Endothelial cell of umbilical vein (primary cell): ENCODE results near the gene DRAP1. TPM values are rescaled to one million over a fixed set of nuclear protein-coding genes. Genes with fewer than 3 reads are reported as not detected.

Experiments used
- BruUV-seq: library from RNA; stranded (reverse); fragments of 400-500 nt; replicated peaks from 2 replicates; lab custom pipeline; 2021; lab: Mats Ljungman, UMichigan
- CTCF ChIA-PET: fragments of 300-600, 350-600 bp; sonication (Branson Sonifier 250); formaldehyde crosslinking; loops from one replicate; lab custom pipeline; 2021; ENCODE audit warnings: antibody characterized with exemption, inconsistent platforms; lab: Charles Lee
- POLR2A ChIA-PET: fragments of 300-600, 350-600 bp; sonication (Branson Sonifier 250); formaldehyde crosslinking; loops from one replicate; lab custom pipeline; 2021; ENCODE audit warnings: antibody characterized with exemption, inconsistent platforms; lab: Charles Lee
- DNase-seq: peaks from one replicate; pipeline ENCODE4 v3.0.0-alpha.2; 2011; ENCODE audit warnings: low read depth, low spot score
- FAIRE-seq: peaks from 2 replicates; lab custom pipeline; 2011; peaks lifted over from hg19 to GRCh38; lab: Jason Lieb, UNC
- H2AFZ ChIP-seq: 2 replicates; pipeline ENCODE4 v1.6.0; 2012; ENCODE audit warnings: low read depth, low read length, control low read depth, inconsistent platforms
- H3K27ac ChIP-seq: 2 replicates; pipeline ENCODE4 v1.5.1; 2011; ENCODE audit warnings: low read depth, mild to moderate bottlenecking, control low read depth, low read length, moderate library complexity; ENCODE audit not compliant: insufficient read depth
- H3K27me3 ChIP-seq, 2 experiments: 2 replicates each; pipeline versions ENCODE4 v1.6.0 to v1.6.1; 2011; ENCODE audit warnings: low read length in 2 of 2, mixed read lengths in 1 of 2; ENCODE audit not compliant: control insufficient read depth in 2 of 2, insufficient read depth in 2 of 2
- H3K36me3 ChIP-seq, 2 experiments: 2 replicates in 1 of 2; 3 replicates in 1 of 2; pipeline ENCODE4 v1.5.1; 2011; ENCODE audit warnings: low read length in 2 of 2, mild to moderate bottlenecking in 1 of 2, moderate library complexity in 1 of 2; ENCODE audit not compliant: control insufficient read depth in 2 of 2, insufficient read depth in 2 of 2; ENCODE audit errors: extremely low read depth in 1 of 2
- H3K4me1 ChIP-seq: 3 replicates; pipeline ENCODE4 v1.5.1; 2011; ENCODE audit warnings: mild to moderate bottlenecking, low read length; ENCODE audit not compliant: control insufficient read depth, insufficient read depth; ENCODE audit errors: extremely low read depth
- H3K4me2 ChIP-seq: 2 replicates; pipeline ENCODE4 v1.6.1; 2011; ENCODE audit warnings: low read length, control low read depth, mixed read lengths; ENCODE audit not compliant: insufficient read depth
- H3K4me3 ChIP-seq, 3 experiments: fragments of 200-600 bp in 1 of 3; sonication (generic), shearing (Covaris generic) in 1 of 3; replicated peaks in 1 of 3; 2 replicates each; pipeline ENCODE4 v1.5.1; 2011 to 2016; ENCODE audit warnings: control low read depth in 3 of 3, low read length in 3 of 3, mild to moderate bottlenecking in 2 of 3, inconsistent platforms in 1 of 3, low read depth in 1 of 3, moderate library complexity in 1 of 3; ENCODE audit not compliant: insufficient read depth in 1 of 3
- H3K79me2 ChIP-seq: 2 replicates; pipeline ENCODE4 v1.6.0; 2012; ENCODE audit warnings: low read length, inconsistent platforms; ENCODE audit not compliant: control insufficient read depth, insufficient read depth
- H3K9ac ChIP-seq: replicated peaks from 2 replicates; pipeline ENCODE3; 2011; ENCODE audit warnings: low read length, control low read depth; ENCODE audit not compliant: insufficient read depth; ENCODE audit errors: extremely low read depth
- H3K9me1 ChIP-seq: replicated peaks from 3 replicates; pipeline ENCODE4 v1.6.0; 2011; ENCODE audit warnings: mild to moderate bottlenecking, low read length; ENCODE audit not compliant: control insufficient read depth, insufficient read depth; ENCODE audit errors: extremely low read depth
- H3K9me3 ChIP-seq: replicated peaks from 2 replicates; pipeline ENCODE4 v1.5.1; 2012; ENCODE audit warnings: low read length, inconsistent platforms; ENCODE audit not compliant: control insufficient read depth, insufficient read depth
- H4K20me1 ChIP-seq: replicated peaks from 2 replicates; pipeline ENCODE3; 2011; ENCODE audit warnings: mild to moderate bottlenecking, low read length; ENCODE audit not compliant: control insufficient read depth, insufficient read depth; ENCODE audit errors: extremely low read depth
- CTCF ChIP-seq, 2 donors: IDR thresholded peaks; 1 replicate in 1 of 2; 2 replicates in 1 of 2; pipeline ENCODE4 v1.5.1; 2011; ENCODE audit warnings: low read length in 2 of 2, mild to moderate bottlenecking in 2 of 2, moderate library complexity in 2 of 2, control low read depth in 1 of 2, inconsistent platforms in 1 of 2, low read depth in 1 of 2; ENCODE audit not compliant: insufficient read depth in 1 of 2; ENCODE audit errors: extremely low read depth in 1 of 2
- EZH2 ChIP-seq: IDR thresholded peaks from 2 replicates; pipeline ENCODE4 v1.6.1; 2012; ENCODE audit warnings: borderline replicate concordance, low read depth, mild to moderate bottlenecking, moderate library complexity, low read length, inconsistent platforms; ENCODE audit not compliant: severe bottlenecking
- FOS ChIP-seq: IDR thresholded peaks from 2 replicates; pipeline ENCODE4 v1.6.1; 2011; ENCODE audit warnings: mild to moderate bottlenecking, low read length, moderate library complexity, borderline replicate concordance; ENCODE audit not compliant: insufficient read depth
- GATA2 ChIP-seq: IDR thresholded peaks from 2 replicates; pipeline ENCODE4 v1.7.0; 2011; ENCODE audit warnings: low read depth, mild to moderate bottlenecking, moderate library complexity, mixed read lengths, low read length; ENCODE audit not compliant: insufficient read length, insufficient read depth
- JUN ChIP-seq: IDR thresholded peaks from 2 replicates; pipeline ENCODE4 v1.6.1; 2011; ENCODE audit warnings: borderline replicate concordance, low read depth; ENCODE audit not compliant: insufficient read length, insufficient read depth
- MAX ChIP-seq: IDR thresholded peaks from 2 replicates; pipeline ENCODE4 v1.6.1; 2011; ENCODE audit not compliant: insufficient read depth, insufficient read length
- MYC ChIP-seq: IDR thresholded peaks from one replicate; pipeline ENCODE4 v1.6.1; 2011; ENCODE audit warnings: mild to moderate bottlenecking, low read depth, low read length
- POLR2A ChIP-seq: IDR thresholded peaks from 2 replicates; pipeline ENCODE4 v1.6.1; 2012; ENCODE audit warnings: low read depth, mild to moderate bottlenecking, control low read depth, low read length
- POLR2AphosphoS5 ChIP-seq: IDR thresholded peaks from 2 replicates; pipeline ENCODE4 v1.6.1; 2012; ENCODE audit warnings: low read depth, mild to moderate bottlenecking, control low read depth, low read length, moderate library complexity; ENCODE audit not compliant: insufficient read depth
- dilution Hi-C: fragments of 300-500 bp; cut with MboI; formaldehyde crosslinking; loops from one replicate; pipeline ENCODE4 v1.15.0; 2019; ENCODE audit warnings: low sequenced_read_pairs; ENCODE audit not compliant: extremely low pct_ligation_motif_present
- intact Hi-C: fragments of 100-400 bp; cut with micrococcal nuclease; formaldehyde crosslinking; loops from one replicate; pipeline ENCODE4 v1.10.0; 2022
- polyA plus RNA-seq, 4 experiments: library from polyadenylated mRNA; depleted of rRNA in 3 of 4; stranded (reverse) in 3 of 4; unstranded in 1 of 4; fragments of >200 nt; gene quantifications; 2 replicates each; pipeline versions ENCODE4 v1.2.1 to v1.2.3, GENCODE V29; 2011 to 2012; ENCODE audit warnings: missing spikeins in 1 of 4
- total RNA-seq: library from RNA; stranded (reverse); gene quantifications from 2 replicates; pipeline ENCODE4 v1.2.3, GENCODE V29; 2021

DRAP1 gene
- total and polyA plus RNA-seq, 2 donors (not counting 3 experiments of a cell fraction or from before 2014, with no cell fraction given): 74.9 to 114 TPM

- no peaks in the 10 kb centered on the region for H4K20me1 ChIP-seq
- H2AFZ ChIP-seq: no peak overlapping the region
- FAIRE-seq (no peak), DNase-seq (no peak)
- BruUV-seq: no TSS peak
- H3K79me2 ChIP-seq: peaks cover 31% of the 10 kb centered on the region
- CTCF ChIA-PET: interaction anchor here (1.3 kb wide), 1 partner anchor 32 kb away, joined by 5 read pairs; the partner anchor contains the start of gene CCDC85B
- H3K27me3 ChIP-seq: no peaks in the 10 kb centered on the region
- H3K9ac ChIP-seq: no peak overlapping the region
- peaks cover 6 to 11% of the 10 kb centered on the region in 2 experiments for H3K36me3 ChIP-seq
- no peak for TF ChIP-seq POLR2AphosphoS5
- no peak for TF ChIP-seq JUN
- TF ChIP-seq MAX: no peak
- no peak for TF ChIP-seq GATA2
- TF ChIP-seq MYC: no peak
- no peak for TF ChIP-seq FOS
- no peak for TF ChIP-seq POLR2A
- TF ChIP-seq EZH2: no peak
- H3K9me1 ChIP-seq: no peaks in the 10 kb centered on the region
- H3K4me1 ChIP-seq: peaks cover 26% of the 10 kb centered on the region
- intact Hi-C loops (no loop called here), dilution Hi-C loops (no loop called here)
- POLR2A ChIA-PET: interaction anchor here (0.6 kb wide), 1 partner anchor 34 kb away, joined by 3 read pairs; the partner anchor contains the start of gene FIBP
- no peak overlapping the region for H3K27ac ChIP-seq
- H3K4me3 ChIP-seq: no peak overlapping the region
- no peak overlapping the region for H3K4me2 ChIP-seq
- H3K9me3 ChIP-seq: no peaks in the 10 kb centered on the region
Observed at GRCh38 chr11:65921876-65922275, 2.6 kb downstream of the DRAP1 start.

GRCh38 chr11:65922565-65922964 is 3.3 kb downstream of the DRAP1 start:
- Histone ChIP-seq H3K9me3 (no peaks in the 10 kb centered on the region), H3K27ac (no peak overlapping the region), H3K36me3 (peaks cover 6 to 11% of the 10 kb centered on the region in 2 experiments), H3K4me3 (no peak overlapping the region), H3K9ac (no peak overlapping the region), H3K9me1 (no peaks in the 10 kb centered on the region), H3K4me2 (no peak overlapping the region), H3K79me2 (peaks cover 24% of the 10 kb centered on the region), H3K27me3 (no peaks in the 10 kb centered on the region), H2AFZ (no peak overlapping the region), H4K20me1 (no peaks in the 10 kb centered on the region), H3K4me1 (peaks cover 19% of the 10 kb centered on the region)
- dilution Hi-C loops: no loop called here
- DNase-seq (no peak), FAIRE-seq (no peak)
- CTCF ChIA-PET: interaction anchor here (1.1 to 1.9 kb wide), 4 partner anchors 10 to 34 kb away, joined by 3 to 7 read pairs (median 4); partner anchors contain the start of genes CCDC85B and FIBP
- intact Hi-C loops: no loop called here
- TF ChIP-seq JUN: no peak
- no peak for TF ChIP-seq MAX
- TF ChIP-seq EZH2: no peak
- TF ChIP-seq POLR2A: no peak
- TF ChIP-seq GATA2: no peak
- no peak for TF ChIP-seq FOS
- no peak for TF ChIP-seq MYC
- TF ChIP-seq POLR2AphosphoS5: no peak
- TF ChIP-seq CTCF (IDR thresholded peaks at IDR 0.05; ENCODE audit: extremely low read depth in 1 of 2, insufficient read depth in 1 of 2, low read depth in 1 of 2, low read length in 2 of 2): no peak
- POLR2A ChIA-PET: no interaction called here
- BruUV-seq: no TSS peak
